Measurements from ENCODE around the gene DNAH6. TPM values are rescaled to one million over a fixed set of nuclear protein-coding genes. Genes with fewer than 3 reads are reported as not detected.

DNAH6 gene
- total RNA-seq, 1 donor from 2014 or later: 2.6 TPM

DNA sequence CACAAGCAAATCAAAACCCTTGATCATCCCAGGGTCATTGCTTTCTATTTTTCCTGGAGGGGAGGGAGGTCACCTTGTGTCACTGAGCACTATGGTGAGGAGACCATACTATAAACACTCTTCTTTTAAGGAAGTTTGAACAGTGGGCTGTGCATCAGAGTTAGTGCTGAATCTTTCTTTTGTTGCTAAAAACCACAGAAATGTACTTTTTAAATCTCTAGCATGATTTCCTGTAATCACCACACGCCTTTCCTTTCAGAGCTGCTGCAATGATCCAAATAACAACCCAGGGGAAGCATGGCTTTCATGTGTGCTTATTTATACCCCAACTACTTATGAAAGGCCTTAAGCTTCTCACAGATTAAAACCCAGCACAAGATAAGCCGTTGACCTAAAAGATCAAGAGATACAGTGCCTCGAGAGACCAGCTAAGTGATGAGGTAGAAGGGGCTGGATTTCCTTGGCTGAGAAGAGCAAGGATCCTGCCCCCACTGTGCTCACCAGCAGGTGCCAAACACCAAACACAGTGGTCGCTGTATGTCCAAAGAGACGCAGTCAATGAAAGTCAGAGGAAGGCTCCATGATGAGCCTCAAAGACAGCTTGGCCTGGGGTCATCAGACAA, 329.9 kb downstream of the DNAH6 start:
- no peaks in the 10 kb centered on the region for H3K27me3 ChIP-seq
- no peaks in the 10 kb centered on the region for H3K36me3 Mint-ChIP-seq
- H4K20me1 ChIP-seq (ENCODE audit: low read depth): no peaks in the 10 kb centered on the region
- no peaks in the 10 kb centered on the region for H3K9me3 ChIP-seq (ENCODE audit: low read depth)
- H3K9me3 Mint-ChIP-seq: peaks cover 3% of the 10 kb centered on the region
- H2AFZ ChIP-seq (replicated peaks): no peak overlapping the region
- H3K79me2 ChIP-seq (ENCODE audit: low read depth): no peaks in the 10 kb centered on the region
- no peaks in the 10 kb centered on the region for H3K36me3 ChIP-seq
- no peak overlapping the region for H3K9ac ChIP-seq
- peaks cover 16% of the 10 kb centered on the region for H3K4me1 Mint-ChIP-seq
- H3K4me3 ChIP-seq: no peak overlapping the region
- peaks cover 5% of the 10 kb centered on the region for H3K27me3 Mint-ChIP-seq (ENCODE audit: insufficient read depth, low read depth)
- no peak overlapping the region for H3K4me2 ChIP-seq
- TF ChIP-seq EZH2phosphoT487 (IDR thresholded peaks at IDR 0.05): no peak
- no peak for TF ChIP-seq CTCF (IDR thresholded peaks at IDR 0.05)
- TF ChIP-seq EZH2 (IDR thresholded peaks at IDR 0.05): no peak
- DNase-seq (ENCODE audit: low spot score): no peak
- H3F3A ChIP-seq (ENCODE audit: low read depth): no peaks in the 10 kb centered on the region
- H3K4me1 ChIP-seq: no peaks in the 10 kb centered on the region
- H3K4me3 Mint-ChIP-seq: no peak overlapping the region
- H3K27ac Mint-ChIP-seq: no peak overlapping the region
- no peak overlapping the region for H3K27ac ChIP-seq

- peaks cover 5% of the 10 kb centered on the region for H3K27me3 Mint-ChIP-seq (ENCODE audit: insufficient read depth, low read depth)
- H3K9ac ChIP-seq: no peak overlapping the region
- H3K27me3 ChIP-seq: no peaks in the 10 kb centered on the region
- H3K36me3 ChIP-seq: no peaks in the 10 kb centered on the region
- H3K4me2 ChIP-seq: no peak overlapping the region
- no peak overlapping the region for H3K4me3 Mint-ChIP-seq
- H3K4me1 ChIP-seq: no peaks in the 10 kb centered on the region
- H3K79me2 ChIP-seq (ENCODE audit: low read depth): no peaks in the 10 kb centered on the region
- peaks cover 3% of the 10 kb centered on the region for H3K9me3 Mint-ChIP-seq
- no peaks in the 10 kb centered on the region for H3K9me3 ChIP-seq (ENCODE audit: low read depth)
- no peaks in the 10 kb centered on the region for H3K36me3 Mint-ChIP-seq
- no peak overlapping the region for H2AFZ ChIP-seq (replicated peaks)
- peaks cover 16% of the 10 kb centered on the region for H3K4me1 Mint-ChIP-seq
- DNase-seq (ENCODE audit: low spot score): no peak
- no peaks in the 10 kb centered on the region for H4K20me1 ChIP-seq (ENCODE audit: low read depth)
- no peak overlapping the region for H3K27ac Mint-ChIP-seq
- H3K27ac ChIP-seq: no peak overlapping the region
- H3F3A ChIP-seq (ENCODE audit: low read depth): no peaks in the 10 kb centered on the region
- H3K4me3 ChIP-seq: no peak overlapping the region
- no peak for TF ChIP-seq EZH2 (IDR thresholded peaks at IDR 0.05)
- TF ChIP-seq EZH2phosphoT487 (IDR thresholded peaks at IDR 0.05): no peak
- no peak for TF ChIP-seq CTCF (IDR thresholded peaks at IDR 0.05)
Observed at GRCh38 chr2:84846741-84847142, 330.4 kb downstream of the DNAH6 start.

GRCh38 chr2:84847326-84848050, 331.2 kb downstream of the DNAH6 start:
- no peak overlapping the region for H3K27ac ChIP-seq

More at GRCh38 chr2:84847326-84848050, 331.2 kb downstream of the DNAH6 start:
- Mint-ChIP-seq H3K4me3 (no peak overlapping the region), H3K27me3 (ENCODE audit: insufficient read depth, low read depth) (peaks cover 4% of the 10 kb centered on the region), H3K36me3 (no peaks in the 10 kb centered on the region), H3K27ac (no peak overlapping the region), H3K9me3 (peaks cover 6% of the 10 kb centered on the region), H3K4me1 (peaks cover 16% of the 10 kb centered on the region)
- no peak for TF ChIP-seq EZH2phosphoT487 (IDR thresholded peaks at IDR 0.05)
- TF ChIP-seq EZH2 (IDR thresholded peaks at IDR 0.05): no peak
- no peak for TF ChIP-seq CTCF (IDR thresholded peaks at IDR 0.05)
- no peaks in the 10 kb centered on the region for H3K4me1 ChIP-seq
- H3K79me2 ChIP-seq (ENCODE audit: low read depth): no peaks in the 10 kb centered on the region
- H3K9ac ChIP-seq: no peak overlapping the region
- no peak for DNase-seq (ENCODE audit: low spot score)
- H3K4me3 ChIP-seq: no peak overlapping the region
- no peaks in the 10 kb centered on the region for H3K27me3 ChIP-seq
- no peak overlapping the region for H2AFZ ChIP-seq (replicated peaks)
- no peaks in the 10 kb centered on the region for H3K9me3 ChIP-seq (ENCODE audit: low read depth)
- no peaks in the 10 kb centered on the region for H3F3A ChIP-seq (ENCODE audit: low read depth)
- H4K20me1 ChIP-seq (ENCODE audit: low read depth): no peaks in the 10 kb centered on the region
- H3K36me3 ChIP-seq: no peaks in the 10 kb centered on the region
- no peak overlapping the region for H3K4me2 ChIP-seq

Measured in neural progenitor cell (in vitro differentiated cells).